ENCODE measurements around the gene STARD3.

DNA sequence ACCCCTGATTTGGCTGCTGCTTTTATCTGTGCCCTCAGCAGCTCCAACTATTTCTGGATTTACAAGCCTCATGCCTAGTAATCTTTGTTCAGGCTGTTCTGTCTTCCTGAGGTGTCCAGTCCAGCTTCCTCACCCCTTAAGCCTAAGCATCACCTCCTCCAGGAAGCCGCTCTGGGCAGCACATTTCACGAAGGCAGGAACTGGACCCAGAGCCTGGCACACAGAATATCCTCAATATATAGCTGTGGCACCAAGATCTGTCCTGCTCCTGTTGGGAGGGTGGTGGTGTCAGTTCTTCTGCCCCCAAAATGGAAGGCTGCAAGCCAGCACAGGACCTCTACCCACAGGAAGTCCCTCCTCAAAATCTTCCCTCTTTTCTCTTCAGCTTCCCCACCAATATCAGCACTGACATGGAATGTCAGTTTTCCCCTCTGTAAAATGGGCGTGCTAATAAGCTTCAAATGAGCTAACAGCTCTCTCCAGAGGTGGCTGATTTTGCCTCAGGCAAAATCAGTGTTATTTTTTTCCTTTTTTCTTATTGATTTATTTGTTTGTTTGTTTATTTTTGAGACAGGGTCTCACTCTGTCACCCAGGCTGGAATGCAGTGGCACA, 22.3 kb upstream of the STARD3 start:
- TF ChIP-seq, protein P1, sequence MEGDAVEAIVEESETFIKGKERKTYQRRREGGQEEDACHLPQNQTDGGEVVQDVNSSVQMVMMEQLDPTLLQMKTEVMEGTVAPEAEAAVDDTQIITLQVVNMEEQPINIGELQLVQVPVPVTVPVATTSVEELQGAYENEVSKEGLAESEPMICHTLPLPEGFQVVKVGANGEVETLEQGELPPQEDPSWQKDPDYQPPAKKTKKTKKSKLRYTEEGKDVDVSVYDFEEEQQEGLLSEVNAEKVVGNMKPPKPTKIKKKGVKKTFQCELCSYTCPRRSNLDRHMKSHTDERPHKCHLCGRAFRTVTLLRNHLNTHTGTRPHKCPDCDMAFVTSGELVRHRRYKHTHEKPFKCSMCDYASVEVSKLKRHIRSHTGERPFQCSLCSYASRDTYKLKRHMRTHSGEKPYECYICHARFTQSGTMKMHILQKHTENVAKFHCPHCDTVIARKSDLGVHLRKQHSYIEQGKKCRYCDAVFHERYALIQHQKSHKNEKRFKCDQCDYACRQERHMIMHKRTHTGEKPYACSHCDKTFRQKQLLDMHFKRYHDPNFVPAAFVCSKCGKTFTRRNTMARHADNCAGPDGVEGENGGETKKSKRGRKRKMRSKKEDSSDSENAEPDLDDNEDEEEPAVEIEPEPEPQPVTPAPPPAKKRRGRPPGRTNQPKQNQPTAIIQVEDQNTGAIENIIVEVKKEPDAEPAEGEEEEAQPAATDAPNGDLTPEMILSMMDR (IDR thresholded peaks at IDR 0.05): no peak
- TF ChIP-seq, protein P2, sequence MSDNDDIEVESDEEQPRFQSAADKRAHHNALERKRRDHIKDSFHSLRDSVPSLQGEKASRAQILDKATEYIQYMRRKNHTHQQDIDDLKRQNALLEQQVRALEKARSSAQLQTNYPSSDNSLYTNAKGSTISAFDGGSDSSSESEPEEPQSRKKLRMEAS (IDR thresholded peaks at IDR 0.05): no peak
- no peak for TF ChIP-seq CEBPB (IDR thresholded peaks at IDR 0.05)
